H9 (cell line): ENCODE measurements around the gene SLC24A3. TPM values are rescaled to one million over a fixed set of nuclear protein-coding genes. Genes with fewer than 3 reads are reported as not detected.

Source experiments
- DNase-seq: peaks from one replicate; pipeline ENCODE4 v3.0.0-alpha.2; 2017
- H2AFZ ChIP-seq: one replicate; pipeline ENCODE4 v1.6.1; 2013; ENCODE audit warnings: mild to moderate bottlenecking, low read length, control low read depth, moderate library complexity
- H2AK5ac ChIP-seq: 2 replicates; pipeline ENCODE4 v1.6.1; 2013; ENCODE audit warnings: low read length, control low read depth, mixed read lengths; ENCODE audit not compliant: insufficient read length
- H2BK120ac ChIP-seq: one replicate; pipeline ENCODE4 v1.6.1; 2013; ENCODE audit warnings: low read depth, mild to moderate bottlenecking, low read length, control low read depth, inconsistent platforms; ENCODE audit not compliant: poor library complexity, severe bottlenecking
- H2BK12ac ChIP-seq: 2 replicates; pipeline ENCODE4 v1.6.1; 2013; ENCODE audit warnings: low read length, control low read depth, mixed read lengths, low read depth; ENCODE audit not compliant: insufficient read length
- H2BK15ac ChIP-seq: 2 replicates; pipeline ENCODE4 v1.6.1; 2013; ENCODE audit warnings: low read depth, low read length, control low read depth
- H2BK20ac ChIP-seq: one replicate; pipeline ENCODE4 v1.6.1; 2013; ENCODE audit warnings: low read depth, mild to moderate bottlenecking, low read length, control low read depth, inconsistent platforms; ENCODE audit not compliant: poor library complexity, severe bottlenecking
- H2BK5ac ChIP-seq: 2 replicates; pipeline ENCODE4 v1.6.1; 2013; ENCODE audit warnings: low read length, control low read depth, mixed read lengths; ENCODE audit not compliant: insufficient read length
- H3K14ac ChIP-seq: 2 replicates; pipeline ENCODE4 v1.6.1; 2013; ENCODE audit warnings: low read length, control low read depth; ENCODE audit not compliant: insufficient read depth
- H3K18ac ChIP-seq: 2 replicates; pipeline ENCODE4 v1.6.1; 2013; ENCODE audit warnings: low read depth, mild to moderate bottlenecking, mixed read lengths, low read length, control low read depth; ENCODE audit not compliant: insufficient read length
- H3K23ac ChIP-seq: 2 replicates; pipeline ENCODE4 v1.6.1; 2013; ENCODE audit warnings: low read length, control low read depth, mixed read lengths, low read depth; ENCODE audit not compliant: insufficient read length
- H3K23me2 ChIP-seq: 2 replicates; pipeline ENCODE4 v1.6.1; 2013; ENCODE audit warnings: low read depth, mild to moderate bottlenecking, mixed read lengths, low read length, control low read depth; ENCODE audit not compliant: insufficient read length, poor library complexity, severe bottlenecking
- H3K27ac ChIP-seq: 2 replicates; pipeline ENCODE4 v1.5.1; 2013; ENCODE audit warnings: low read length, control low read depth, mixed read lengths, low read depth; ENCODE audit not compliant: insufficient read length
- H3K27me3 ChIP-seq: 2 replicates; pipeline ENCODE4 v1.6.1; 2013; ENCODE audit warnings: low read length, control low read depth, inconsistent platforms; ENCODE audit not compliant: insufficient read depth
- H3K4ac ChIP-seq: 2 replicates; pipeline ENCODE4 v1.6.1; 2013; ENCODE audit warnings: low read depth, mild to moderate bottlenecking, control low read depth, inconsistent platforms, low read length, moderate library complexity
- H3K4me1 ChIP-seq: 2 replicates; pipeline ENCODE4 v1.6.1; 2013; ENCODE audit warnings: low read length, control low read depth, inconsistent platforms; ENCODE audit not compliant: insufficient read depth
- H3K4me2 ChIP-seq: 2 replicates; pipeline ENCODE4 v1.6.1; 2013; ENCODE audit warnings: low read length, control low read depth, mixed read lengths; ENCODE audit not compliant: insufficient read length, insufficient read depth
- H3K56ac ChIP-seq: 2 replicates; pipeline ENCODE4 v1.6.1; 2013; ENCODE audit warnings: low read depth, mild to moderate bottlenecking, mixed read lengths, low read length, control low read depth; ENCODE audit not compliant: insufficient read length
- H3K79me1 ChIP-seq: 2 replicates; pipeline ENCODE4 v1.6.1; 2013; ENCODE audit warnings: low read depth, mild to moderate bottlenecking, moderate library complexity, low read length, control low read depth, inconsistent platforms; ENCODE audit not compliant: insufficient read depth, poor library complexity, severe bottlenecking
- H3K79me2 ChIP-seq: 2 replicates; pipeline ENCODE4 v1.6.1; 2013; ENCODE audit warnings: low read length, control low read depth, inconsistent platforms; ENCODE audit not compliant: insufficient read depth
- H3K9ac ChIP-seq: 2 replicates; pipeline ENCODE4 v1.6.1; 2013; ENCODE audit warnings: low read length, control low read depth, mixed read lengths; ENCODE audit not compliant: insufficient read length; ENCODE audit errors: extremely low read depth
- H3K9me3 ChIP-seq: one replicate; pipeline ENCODE4 v1.6.1; 2013; ENCODE audit warnings: low read depth, low read length, inconsistent platforms; ENCODE audit not compliant: control insufficient read depth
- H3T11ph ChIP-seq: one replicate; pipeline ENCODE4 v1.6.1; 2013; ENCODE audit warnings: mild to moderate bottlenecking, low read length, control low read depth, inconsistent platforms
- H4K20me1 ChIP-seq: one replicate; pipeline ENCODE4 v1.6.1; 2013; ENCODE audit not compliant: control insufficient read depth, insufficient read length, insufficient read depth
- H4K5ac ChIP-seq: 2 replicates; pipeline ENCODE4 v1.6.1; 2013; ENCODE audit warnings: low read depth, mild to moderate bottlenecking, mixed read lengths, low read length, control low read depth; ENCODE audit not compliant: insufficient read length
- H4K8ac ChIP-seq: replicated peaks from 2 replicates; pipeline ENCODE4 v1.6.1; 2013; ENCODE audit warnings: low read length, control low read depth, mixed read lengths, low read depth; ENCODE audit not compliant: insufficient read length
- H4K91ac ChIP-seq: 2 replicates; pipeline ENCODE4 v1.6.1; 2013; ENCODE audit warnings: low read depth, mild to moderate bottlenecking, moderate library complexity, mixed read lengths, low read length, control low read depth; ENCODE audit not compliant: insufficient read length
- H3K27ac Mint-ChIP-seq, 3 experiments: 2 replicates in 2 of 3; 3 replicates in 1 of 3; pipeline ENCODE4 v1.8.0; 2020 to 2021; ENCODE audit warnings: mixed read lengths in 3 of 3, mild to moderate bottlenecking in 1 of 3, moderate library complexity in 1 of 3
- H3K27me3 Mint-ChIP-seq: 2 replicates; pipeline ENCODE4 v1.8.0; 2021; ENCODE audit warnings: low read depth, mild to moderate bottlenecking, moderate library complexity, mixed read lengths
- H3K36me3 Mint-ChIP-seq, 3 experiments: 2 replicates in 2 of 3; 3 replicates in 1 of 3; pipeline ENCODE4 v1.8.0; 2020 to 2021; ENCODE audit warnings: low read depth in 3 of 3, mixed read lengths in 3 of 3; ENCODE audit not compliant: insufficient read depth in 1 of 3
- H3K4me1 Mint-ChIP-seq, 2 experiments: 2 replicates each; pipeline ENCODE4 v1.8.0; 2020; ENCODE audit warnings: mixed read lengths in 2 of 2
- H3K4me3 Mint-ChIP-seq, 2 experiments: 2 replicates in 1 of 2; 3 replicates in 1 of 2; pipeline ENCODE4 v1.8.0; 2020 to 2021; ENCODE audit warnings: mild to moderate bottlenecking in 2 of 2, mixed read lengths in 2 of 2, moderate library complexity in 1 of 2
- H3K9me3 Mint-ChIP-seq, 2 experiments: 2 replicates in 1 of 2; 3 replicates in 1 of 2; pipeline ENCODE4 v1.8.0; 2020; ENCODE audit warnings: mild to moderate bottlenecking in 2 of 2, mixed read lengths in 2 of 2, moderate library complexity in 1 of 2
- WGBS: extraction: QIAGEN DNeasy Blood & Tissue Kit; methylation state at CpG from one replicate; pipeline ENCODE4 v1.1.7; 2013; ENCODE audit warnings: missing lambda C conversion rate, low lambda C conversion rate, mixed read lengths; ENCODE audit not compliant: insufficient read length; ENCODE audit errors: extremely low coverage; 5-methylcytosine and 5-hydroxymethylcytosine counted together
- total RNA-seq: library from RNA; stranded (reverse); gene quantifications from 2 replicates; pipeline ENCODE4 v1.2.1, GENCODE V29; 2021
- TF ChIP-seq, protein P1 (sequence below): fragments of 200-600 bp; sonication (generic); conservative IDR thresholded peaks from 3 replicates; pipeline ENCODE4 v1.8.0; 2021; ENCODE audit warnings: antibody characterized with exemption, mild to moderate bottlenecking

Gene SLC24A3
- total RNA-seq, 1 experiment from 2014 or later = 0.83 TPM

DNA sequence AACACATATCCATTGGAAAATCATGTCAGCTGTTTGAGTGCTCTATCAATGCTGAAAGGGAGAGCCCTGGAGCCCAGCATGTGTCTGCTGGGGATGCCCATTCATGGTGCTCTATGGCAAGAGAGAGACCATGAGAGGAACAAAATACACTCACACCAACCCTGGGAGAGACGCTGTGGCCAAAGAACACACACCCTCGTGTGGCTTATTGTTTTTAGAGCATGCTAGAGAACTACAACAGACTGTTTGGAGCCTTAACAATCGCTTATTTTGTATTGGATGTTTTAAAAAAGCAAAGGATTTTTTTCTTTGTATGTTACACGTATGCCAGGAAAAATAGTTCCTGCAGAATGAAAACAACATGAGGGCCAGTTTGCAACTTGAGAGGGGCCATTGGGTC is 151.0 kb downstream of the SLC24A3 start:
- Histone ChIP-seq H3K4ac (no peak overlapping the region), H3K14ac (no peak overlapping the region), H3K27me3 (no peaks in the 10 kb centered on the region), H3K18ac (no peak overlapping the region), H3K27ac (no peak overlapping the region), H4K20me1 (no peaks in the 10 kb centered on the region), H3T11ph (no peak overlapping the region), H2AK5ac (no peak overlapping the region), H2BK20ac (no peak overlapping the region), H3K23me2 (no peaks in the 10 kb centered on the region), H2BK12ac (no peak overlapping the region), H3K56ac (no peak overlapping the region), H2BK5ac (no peak overlapping the region), H3K4me2 (no peak overlapping the region), H4K8ac (no peak overlapping the region), H4K5ac (no peak overlapping the region), H2BK15ac (no peak overlapping the region), H3K79me2 (no peaks in the 10 kb centered on the region), H3K23ac (no peak overlapping the region), H3K9me3 (no peaks in the 10 kb centered on the region), H2AFZ (no peak overlapping the region), H2BK120ac (no peak overlapping the region), H3K79me1 (no peaks in the 10 kb centered on the region), H3K9ac (no peak overlapping the region), H3K4me1 (no peaks in the 10 kb centered on the region), H4K91ac (no peak overlapping the region)
- peaks cover 11 to 19% of the 10 kb centered on the region in 2 experiments for H3K4me1 Mint-ChIP-seq
- no peak overlapping the region for H3K27ac Mint-ChIP-seq
- H3K9me3 Mint-ChIP-seq = no peaks in the 10 kb centered on the region; a peak in 1 of 5 replicates
- no peaks in the 10 kb centered on the region for H3K27me3 Mint-ChIP-seq
- no peaks in the 10 kb centered on the region; a peak in 1 of 7 replicates for H3K36me3 Mint-ChIP-seq
- no CpG with 5 or more reads among the region's 4 CpGs for WGBS
- no peak for DNase-seq
- TF ChIP-seq, protein P1, sequence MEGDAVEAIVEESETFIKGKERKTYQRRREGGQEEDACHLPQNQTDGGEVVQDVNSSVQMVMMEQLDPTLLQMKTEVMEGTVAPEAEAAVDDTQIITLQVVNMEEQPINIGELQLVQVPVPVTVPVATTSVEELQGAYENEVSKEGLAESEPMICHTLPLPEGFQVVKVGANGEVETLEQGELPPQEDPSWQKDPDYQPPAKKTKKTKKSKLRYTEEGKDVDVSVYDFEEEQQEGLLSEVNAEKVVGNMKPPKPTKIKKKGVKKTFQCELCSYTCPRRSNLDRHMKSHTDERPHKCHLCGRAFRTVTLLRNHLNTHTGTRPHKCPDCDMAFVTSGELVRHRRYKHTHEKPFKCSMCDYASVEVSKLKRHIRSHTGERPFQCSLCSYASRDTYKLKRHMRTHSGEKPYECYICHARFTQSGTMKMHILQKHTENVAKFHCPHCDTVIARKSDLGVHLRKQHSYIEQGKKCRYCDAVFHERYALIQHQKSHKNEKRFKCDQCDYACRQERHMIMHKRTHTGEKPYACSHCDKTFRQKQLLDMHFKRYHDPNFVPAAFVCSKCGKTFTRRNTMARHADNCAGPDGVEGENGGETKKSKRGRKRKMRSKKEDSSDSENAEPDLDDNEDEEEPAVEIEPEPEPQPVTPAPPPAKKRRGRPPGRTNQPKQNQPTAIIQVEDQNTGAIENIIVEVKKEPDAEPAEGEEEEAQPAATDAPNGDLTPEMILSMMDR = no peak
- H3K4me3 Mint-ChIP-seq = no peak overlapping the region
